WI38 (cell line): ENCODE data around the gene FOSL1.
A peak's percentile ranks its signal among the peaks of the same experiment; 100 is the strongest.

Experiments
- H3K4me3 ChIP-seq: 2 replicates; pipeline ENCODE4 v1.5.1; 2011; ENCODE audit warnings: low read depth, mild to moderate bottlenecking, control low read depth, low read length
- TF ChIP-seq, protein P1 (sequence below): IDR thresholded peaks from 2 replicates; pipeline ENCODE4 v1.5.1; 2012; ENCODE audit warnings: low read depth, mild to moderate bottlenecking, control low read depth, low read length

Gene FOSL1

DNA sequence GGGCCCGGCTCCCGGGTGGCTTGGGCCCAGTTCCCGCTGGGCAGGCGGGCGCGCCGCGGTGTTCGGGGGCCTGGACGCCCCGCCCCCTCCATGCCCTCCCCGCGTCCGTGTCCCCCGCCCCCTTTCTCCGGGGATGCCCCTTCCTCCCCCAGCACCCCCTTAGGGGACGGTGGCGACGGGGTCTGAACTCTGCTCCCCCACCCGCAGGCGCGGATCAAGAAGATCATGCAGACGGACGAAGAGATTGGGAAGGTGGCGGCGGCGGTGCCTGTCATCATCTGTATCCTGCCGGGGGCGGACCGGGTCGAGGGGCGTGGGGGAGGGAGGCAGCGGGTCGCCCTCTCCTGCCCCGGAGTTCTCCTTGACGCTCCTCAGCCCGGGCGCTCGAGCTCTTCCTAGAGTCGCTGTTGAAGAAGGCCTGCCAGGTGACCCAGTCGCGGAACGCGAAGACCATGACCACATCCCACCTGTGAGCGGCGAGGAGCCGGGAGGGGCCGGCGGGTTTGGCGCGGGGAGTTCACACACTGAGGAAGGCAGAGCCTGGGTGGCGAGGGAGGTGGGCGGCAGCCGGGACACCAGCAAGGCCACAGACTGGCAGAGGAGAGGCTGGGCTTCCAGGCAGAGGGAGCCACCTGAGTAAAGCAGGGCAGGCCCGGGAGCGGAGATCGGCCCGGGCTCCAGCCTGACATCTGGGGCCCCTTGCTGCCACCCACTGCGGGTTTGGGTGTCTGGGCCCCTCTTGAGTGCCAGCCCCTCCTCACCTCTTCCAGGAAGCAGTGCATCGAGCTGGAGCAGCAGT, 19.6 kb upstream of the FOSL1 start:
- H3K4me3 ChIP-seq, result peak overlapping the region; percentile 84
- TF ChIP-seq, protein P1, sequence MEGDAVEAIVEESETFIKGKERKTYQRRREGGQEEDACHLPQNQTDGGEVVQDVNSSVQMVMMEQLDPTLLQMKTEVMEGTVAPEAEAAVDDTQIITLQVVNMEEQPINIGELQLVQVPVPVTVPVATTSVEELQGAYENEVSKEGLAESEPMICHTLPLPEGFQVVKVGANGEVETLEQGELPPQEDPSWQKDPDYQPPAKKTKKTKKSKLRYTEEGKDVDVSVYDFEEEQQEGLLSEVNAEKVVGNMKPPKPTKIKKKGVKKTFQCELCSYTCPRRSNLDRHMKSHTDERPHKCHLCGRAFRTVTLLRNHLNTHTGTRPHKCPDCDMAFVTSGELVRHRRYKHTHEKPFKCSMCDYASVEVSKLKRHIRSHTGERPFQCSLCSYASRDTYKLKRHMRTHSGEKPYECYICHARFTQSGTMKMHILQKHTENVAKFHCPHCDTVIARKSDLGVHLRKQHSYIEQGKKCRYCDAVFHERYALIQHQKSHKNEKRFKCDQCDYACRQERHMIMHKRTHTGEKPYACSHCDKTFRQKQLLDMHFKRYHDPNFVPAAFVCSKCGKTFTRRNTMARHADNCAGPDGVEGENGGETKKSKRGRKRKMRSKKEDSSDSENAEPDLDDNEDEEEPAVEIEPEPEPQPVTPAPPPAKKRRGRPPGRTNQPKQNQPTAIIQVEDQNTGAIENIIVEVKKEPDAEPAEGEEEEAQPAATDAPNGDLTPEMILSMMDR, result no peak

DNA sequence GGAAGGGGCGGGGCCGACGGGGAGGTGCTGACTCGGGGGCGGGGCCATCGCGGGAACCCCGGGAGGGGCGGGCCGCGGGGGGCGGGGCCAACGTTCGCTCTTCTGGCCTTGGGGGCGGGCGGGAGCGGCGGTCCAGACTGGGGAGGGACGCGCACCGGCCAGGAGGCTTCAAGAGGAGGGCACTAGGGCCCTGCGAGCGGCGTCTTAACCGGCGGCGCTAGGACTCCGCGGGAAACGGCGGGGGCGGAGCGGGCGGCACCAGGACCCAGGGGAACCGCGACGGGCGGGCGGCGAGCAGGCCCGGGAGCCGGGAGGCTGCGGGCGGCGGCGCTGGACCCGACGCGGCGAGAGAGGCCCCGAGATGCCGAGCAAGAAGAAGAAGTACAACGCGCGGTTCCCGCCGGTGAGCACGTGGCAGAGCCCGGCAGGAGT, 19.0 kb upstream of the FOSL1 start, which contains the start of gene DRAP1:
DRAP1 (plus strand) TSS at position 286 of the 432 bp plus-strand sequence; CDS start at position 362, 76 bp downstream.
- TF ChIP-seq, protein P1, result no peak
- peak within 1 kb of the TSS; percentile 84 for H3K4me3 ChIP-seq

DNA sequence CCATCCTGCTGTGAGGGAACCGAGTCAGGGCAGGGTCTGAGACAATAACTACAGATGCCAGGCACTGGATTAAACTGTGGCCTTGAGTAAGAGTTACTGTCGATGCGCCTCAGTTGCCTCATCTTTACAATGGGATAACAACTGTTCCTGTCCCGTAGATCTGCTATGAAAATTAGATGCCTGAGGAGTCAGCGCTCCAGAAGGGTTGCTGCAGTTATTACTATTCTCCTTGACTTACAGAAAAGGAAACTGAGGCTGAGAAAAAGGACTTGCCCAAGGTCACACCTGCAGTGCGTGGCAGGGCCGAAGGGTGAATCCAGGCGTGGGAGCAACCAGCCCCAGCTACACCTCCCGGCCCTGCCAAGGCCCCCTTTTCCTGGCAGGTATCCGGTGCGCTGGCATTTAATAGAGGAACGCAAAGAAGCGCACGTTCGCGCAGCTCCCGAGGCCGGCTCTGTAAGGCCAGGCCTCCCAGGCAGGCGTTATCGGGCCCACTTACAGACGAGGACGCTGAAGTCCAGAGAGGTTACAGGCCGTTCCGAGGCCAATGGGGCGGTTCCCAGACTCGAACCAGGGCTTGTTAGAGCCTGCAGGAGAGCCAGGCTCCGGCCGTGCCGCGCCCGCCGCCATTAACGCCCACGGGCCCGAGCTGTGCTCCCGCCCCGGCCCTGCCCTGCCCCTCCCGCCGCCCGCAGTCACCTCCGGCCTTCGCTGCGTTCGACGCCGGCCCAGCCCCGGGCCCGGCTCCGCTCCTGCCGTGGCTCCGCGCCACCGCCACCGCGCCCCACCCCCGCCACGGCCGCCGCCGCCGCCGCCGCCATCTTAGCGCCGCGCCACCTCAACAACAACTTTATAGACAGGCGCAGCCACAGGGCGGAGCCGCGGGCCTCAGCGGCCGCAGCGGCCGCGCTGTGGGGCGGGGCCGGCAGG, 18.3 kb upstream of the FOSL1 start, which contains the start of gene C11orf68:
C11orf68 (minus strand) TSS at position 852 of the 930 bp plus-strand sequence; CDS start at position 821, 31 bp downstream.
- TF ChIP-seq, protein P1, result no peak
- peak within 1 kb of the TSS; percentile 84 for H3K4me3 ChIP-seq

DNA sequence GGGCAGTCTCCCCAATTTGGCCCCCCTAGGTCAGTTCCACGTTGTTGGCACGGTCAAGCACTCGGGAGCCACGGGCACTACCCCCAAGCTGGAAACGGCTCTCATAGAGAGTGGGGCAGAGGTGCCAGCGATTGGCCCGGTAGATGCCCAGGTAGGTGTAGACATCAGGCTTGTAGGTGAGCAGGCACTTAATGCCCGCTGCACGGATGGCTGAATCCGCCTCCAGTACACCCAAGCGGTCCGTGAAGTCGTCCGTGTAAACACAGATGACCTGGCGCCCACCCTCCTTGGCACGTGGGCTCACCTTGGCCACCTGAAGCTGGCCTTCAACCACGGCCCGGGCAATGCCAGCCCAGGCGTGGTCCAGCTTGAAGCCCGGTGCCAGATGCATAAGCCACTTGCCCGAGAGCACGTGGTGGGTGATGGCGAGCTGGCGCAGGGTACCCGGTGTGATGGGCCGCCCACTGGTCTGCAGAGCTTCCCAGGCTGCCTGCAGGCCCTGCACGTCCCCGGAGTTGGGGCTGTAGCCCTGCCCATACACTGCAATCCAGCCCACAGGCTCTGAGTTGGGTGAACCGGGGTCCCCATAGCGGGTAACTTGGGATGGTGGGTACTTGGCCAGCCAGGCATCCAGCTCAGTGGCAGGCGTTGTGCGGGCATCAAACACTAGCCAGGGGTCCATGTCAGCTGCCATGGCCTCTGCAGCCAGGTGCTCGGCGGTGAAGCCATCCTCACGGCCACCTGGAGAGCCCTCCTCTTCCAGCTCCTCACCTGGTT, 17.4 kb upstream of the FOSL1 start:
- H3K4me3 ChIP-seq, result peak overlapping the region; percentile 76
- TF ChIP-seq, protein P1, result no peak

DNA sequence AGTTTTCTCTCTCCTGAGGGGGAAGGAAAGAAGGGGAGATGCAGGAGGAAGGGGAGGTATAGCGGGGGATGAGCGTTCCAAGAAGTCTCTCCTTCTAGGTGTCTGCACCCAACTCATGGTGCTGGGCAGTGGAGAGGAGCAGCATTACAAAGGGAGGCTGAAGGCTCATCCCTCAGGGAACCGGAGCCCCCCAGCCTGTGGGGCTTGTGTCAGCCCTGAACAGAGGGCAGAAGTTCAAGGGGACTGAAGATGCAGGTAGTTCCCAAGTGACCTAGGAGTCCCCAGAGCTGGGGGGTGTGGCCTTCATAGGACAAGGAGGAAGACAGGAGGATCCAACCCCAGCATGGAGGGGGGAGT, 16.9 kb upstream of the FOSL1 start:
- TF ChIP-seq, protein P1, result no peak
- H3K4me3 ChIP-seq, result peak overlapping the region; percentile 76

DNA sequence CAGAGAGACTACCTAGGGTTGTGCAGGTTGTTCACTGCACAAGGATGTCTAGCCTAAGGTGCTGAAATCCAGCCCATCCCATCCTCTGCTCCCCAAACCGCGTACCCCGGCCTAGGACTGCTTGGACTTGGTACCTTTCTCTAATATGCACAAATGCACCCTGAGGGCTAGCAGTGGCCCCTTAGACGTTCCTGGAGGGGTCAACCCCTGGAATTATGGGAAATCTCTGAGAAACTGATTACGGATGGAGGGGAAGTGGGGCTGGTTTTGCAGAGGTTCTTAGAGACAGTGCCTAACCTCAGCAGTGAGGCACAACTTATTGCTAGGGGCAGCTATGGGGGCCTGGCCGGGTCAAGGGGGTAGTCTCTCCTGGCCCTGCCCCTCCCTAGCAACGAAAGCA, 16.2 kb upstream of the FOSL1 start:
- peak overlapping the region; percentile 76 for H3K4me3 ChIP-seq
- TF ChIP-seq, protein P1, result no peak
